Natural killer cell treated with Interleukin-12 subunit alpha and Interleukin-12 subunit beta and Interleukin-15 and Interleukin-18, amount 100 ng/mL, for 72 hours (primary cell): ENCODE data around the gene IL5. TPM values are rescaled to one million over a fixed set of nuclear protein-coding genes. Genes with fewer than 3 reads are reported as not detected.
"Not testable (repeated sequence)": the region's sequence is repeated elsewhere in the genome, so short reads cannot be mapped to it uniquely, and the experiment has no call there.

Experiments
- ATAC-seq, 2 donors: fragments of 150-1000 bp; cut with Tn5 transposase in 1 of 2; sonication (Bioruptor Pico), chemical (Tn5 transposase) in 1 of 2; 2 replicates each; pipeline ENCODE4 v1.10.0; 2021
- DNase-seq: peaks from one replicate; pipeline ENCODE4 v3.0.0; 2022; ENCODE audit warnings: low spot score
- H3K27ac Mint-ChIP-seq, 2 donors: 1 replicate in 1 of 2; 2 replicates in 1 of 2; pipeline ENCODE4 v1.8.0; 2022; ENCODE audit warnings: mixed read lengths in 2 of 2, mild to moderate bottlenecking in 1 of 2, moderate library complexity in 1 of 2
- H3K27me3 Mint-ChIP-seq, 2 donors: 1 replicate in 1 of 2; 2 replicates in 1 of 2; pipeline ENCODE4 v1.8.0; 2022; ENCODE audit warnings: mixed read lengths in 2 of 2
- H3K36me3 Mint-ChIP-seq: one replicate; pipeline ENCODE4 v1.8.0; 2022; ENCODE audit warnings: mixed read lengths
- H3K4me1 Mint-ChIP-seq, 2 donors: 1 replicate in 1 of 2; 2 replicates in 1 of 2; pipeline ENCODE4 v1.8.0; 2022; ENCODE audit warnings: low read depth in 2 of 2, mixed read lengths in 2 of 2, mild to moderate bottlenecking in 1 of 2
- H3K4me3 Mint-ChIP-seq: one replicate; pipeline ENCODE4 v1.8.0; 2022; ENCODE audit warnings: mixed read lengths
- H3K9me3 Mint-ChIP-seq: 2 replicates; pipeline ENCODE4 v1.8.0; 2022; ENCODE audit warnings: mixed read lengths
- total RNA-seq, 2 donors: library from RNA; stranded (reverse); gene quantifications; one replicate each; pipeline ENCODE4 v1.2.3, GENCODE V29; 2022

The IL5 gene
- 1 to 10 TPM; 7.2 to 9.5 TPM for total RNA-seq

DNA sequence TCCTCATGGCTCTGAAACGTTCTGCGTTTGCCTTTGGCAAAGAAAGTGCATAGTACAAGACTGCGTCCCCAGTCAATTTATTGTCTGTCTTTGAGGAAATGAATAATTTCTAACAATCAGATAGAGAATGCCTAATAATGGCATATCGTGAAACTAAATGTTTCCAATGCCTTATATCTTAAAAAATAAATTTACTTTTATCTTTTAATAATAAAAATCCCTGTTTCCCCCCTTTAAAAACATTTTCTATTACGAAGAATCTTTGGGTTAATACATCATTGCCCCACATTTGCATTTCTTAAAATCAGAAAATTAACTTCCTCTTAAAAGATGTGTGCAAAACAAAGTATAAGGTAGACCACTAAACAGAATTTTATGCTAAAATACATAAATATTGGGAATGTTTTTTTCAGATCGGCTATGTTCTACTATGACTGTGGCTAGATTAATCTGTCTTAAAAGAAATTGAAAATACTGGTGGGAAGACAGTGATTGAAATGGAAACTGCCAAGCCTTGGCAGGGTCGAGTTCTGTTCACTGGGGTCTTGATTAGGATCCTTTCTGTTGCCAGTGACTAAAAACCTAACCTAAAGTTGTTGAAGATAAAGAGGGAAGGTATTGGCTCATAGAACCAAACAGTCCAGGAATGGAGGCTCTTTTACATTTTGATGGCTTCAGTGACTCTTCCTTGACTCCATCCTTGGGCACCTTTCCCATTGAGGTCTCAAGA is at the start of gene IL5:
Gene IL5, minus strand, starts transcription at position 51 of the 730 bp plus-strand sequence. Its CDS starts 44 bp downstream, at position 7.
- peak within 1 kb of the TSS; percentile 63 to 67 for H3K27ac Mint-ChIP-seq
- H3K9me3 Mint-ChIP-seq: no peaks in the 10 kb centered on the region
- DNase-seq: no peak
- peaks cover 14 to 20% of the 10 kb centered on the region in 2 donors for H3K4me1 Mint-ChIP-seq
- no peaks in the 10 kb centered on the region for H3K36me3 Mint-ChIP-seq
- peak in 1 of 2 donors; percentile 51 for ATAC-seq
- peak within 1 kb of the TSS; percentile 60 for H3K4me3 Mint-ChIP-seq
- no peaks in the 10 kb centered on the region for H3K27me3 Mint-ChIP-seq

DNA sequence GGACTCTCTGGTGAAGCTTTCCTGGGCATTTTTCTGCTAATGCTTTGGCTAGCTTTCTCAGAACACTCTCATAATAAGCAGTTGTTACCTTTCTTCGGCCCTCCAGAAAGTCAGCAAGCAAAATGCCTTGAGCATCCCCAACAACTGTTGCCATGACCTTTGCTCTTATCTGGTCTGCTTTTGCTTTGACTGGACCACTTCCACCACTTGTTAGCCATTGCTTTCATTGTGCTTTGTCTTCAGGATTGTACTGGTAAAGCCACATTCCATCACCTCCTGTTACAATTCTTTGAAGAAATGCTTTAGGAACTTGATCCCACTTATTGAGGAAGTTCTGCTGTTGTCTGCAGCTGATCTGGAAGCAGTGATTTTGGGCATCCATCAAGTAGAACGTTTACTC is 49.2 kb upstream of the IL5 start:
- Mint-ChIP-seq H3K27ac (no peak overlapping the region), H3K36me3 (peaks cover 39% of the 10 kb centered on the region), H3K9me3 (no peaks in the 10 kb centered on the region), H3K27me3 (no peaks in the 10 kb centered on the region), H3K4me1 (peaks cover 3 to 11% of the 10 kb centered on the region in 2 donors), H3K4me3 (no peak overlapping the region)
- ATAC-seq: no peak
- DNase-seq: no peak

DNA sequence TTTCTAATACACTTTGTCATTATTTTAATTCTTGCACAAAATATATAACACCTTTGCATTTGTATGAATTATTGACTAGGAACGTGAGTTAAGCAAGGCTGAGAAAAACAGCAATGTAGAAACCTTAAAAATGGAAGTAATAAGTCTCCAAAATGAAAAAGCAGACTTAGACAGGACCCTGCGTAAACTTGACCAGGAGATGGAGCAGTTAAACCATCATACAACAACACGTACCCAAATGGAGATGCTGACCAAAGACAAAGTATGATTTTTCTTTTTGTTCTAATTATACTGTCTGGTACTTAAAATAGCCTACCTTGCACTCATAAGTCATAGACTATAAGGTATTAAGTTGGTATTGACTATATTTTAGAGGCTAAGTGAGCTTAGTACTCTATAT is 47.8 kb upstream of the IL5 start:
- peaks cover 31% of the 10 kb centered on the region for H3K36me3 Mint-ChIP-seq
- no peaks in the 10 kb centered on the region for H3K9me3 Mint-ChIP-seq
- H3K27ac Mint-ChIP-seq: no peak overlapping the region
- H3K4me3 Mint-ChIP-seq: no peak overlapping the region
- H3K4me1 Mint-ChIP-seq: peaks cover 4 to 8% of the 10 kb centered on the region in 2 donors
- H3K27me3 Mint-ChIP-seq: no peaks in the 10 kb centered on the region
- ATAC-seq (no peak), DNase-seq (no peak)

DNA sequence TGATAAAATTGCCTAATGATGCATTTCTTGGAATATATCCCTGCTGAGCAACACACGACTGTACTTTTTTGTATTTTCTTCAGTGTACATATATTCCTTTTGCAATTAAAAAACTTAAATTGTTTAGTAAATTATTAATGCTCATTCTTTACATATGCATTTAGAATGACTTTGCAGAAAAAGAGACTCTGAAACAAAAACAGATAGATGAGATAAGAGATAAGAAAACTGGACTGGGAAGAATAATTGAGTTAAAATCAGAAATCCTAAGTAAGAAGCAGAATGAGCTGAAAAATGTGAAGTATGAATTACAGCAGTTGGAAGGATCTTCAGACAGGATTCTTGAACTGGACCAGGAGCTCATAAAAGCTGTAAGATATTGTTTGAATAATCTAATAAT is 46.1 kb upstream of the IL5 start:
- Mint-ChIP-seq H3K36me3 (peaks cover 31% of the 10 kb centered on the region), H3K27ac (no peak overlapping the region), H3K27me3 (no peaks in the 10 kb centered on the region), H3K4me3 (no peak overlapping the region), H3K9me3 (no peaks in the 10 kb centered on the region), H3K4me1 (peaks cover 6 to 10% of the 10 kb centered on the region in 2 donors)
- DNase-seq: no peak
- no peak for ATAC-seq

DNA sequence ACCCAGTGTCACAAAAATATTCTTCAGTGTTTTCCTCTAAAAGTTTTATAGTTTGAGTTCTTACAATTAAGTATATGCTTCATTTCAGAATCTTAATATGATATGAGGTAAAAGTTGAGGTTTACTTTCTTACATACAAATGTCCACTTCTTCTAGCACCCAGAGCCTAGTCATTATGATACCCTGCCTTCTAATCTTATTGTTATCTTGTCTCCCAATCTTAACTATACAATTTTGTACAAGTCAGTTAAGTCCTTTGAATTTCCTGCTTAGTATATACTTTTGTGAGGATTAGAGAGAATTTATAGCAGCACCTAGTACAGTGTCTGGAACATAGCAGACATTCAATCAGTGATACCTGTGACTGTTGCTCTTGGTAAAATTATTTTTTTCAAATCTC is 42.7 kb upstream of the IL5 start:
- H3K36me3 Mint-ChIP-seq: peaks cover 26% of the 10 kb centered on the region
- H3K4me1 Mint-ChIP-seq: peaks cover 5 to 9% of the 10 kb centered on the region in 2 donors
- no peak for DNase-seq
- no peak overlapping the region for H3K27ac Mint-ChIP-seq
- H3K9me3 Mint-ChIP-seq: no peaks in the 10 kb centered on the region
- no peak overlapping the region for H3K4me3 Mint-ChIP-seq
- no peak for ATAC-seq
- H3K27me3 Mint-ChIP-seq: no peaks in the 10 kb centered on the region

DNA sequence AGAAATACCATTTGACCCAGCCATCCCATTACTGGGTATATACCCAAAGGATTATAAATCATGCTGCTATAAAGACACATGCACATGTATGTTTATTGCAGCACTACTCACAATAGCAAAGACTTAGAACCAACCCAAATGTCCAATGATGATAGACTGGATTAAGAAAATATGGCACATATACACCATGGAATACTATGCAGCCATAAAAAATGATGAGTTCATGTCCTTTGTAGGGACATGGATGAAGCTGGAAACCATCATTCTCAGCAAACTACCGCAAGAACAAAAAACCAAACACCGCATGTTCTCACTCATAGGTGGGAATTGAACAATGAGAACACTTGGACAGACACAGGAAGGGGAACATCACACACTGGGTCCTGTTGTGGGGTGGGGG is 41.2 kb upstream of the IL5 start:
- peaks cover 26% of the 10 kb centered on the region for H3K36me3 Mint-ChIP-seq
- H3K4me1 Mint-ChIP-seq: not testable (repeated sequence)

DNA sequence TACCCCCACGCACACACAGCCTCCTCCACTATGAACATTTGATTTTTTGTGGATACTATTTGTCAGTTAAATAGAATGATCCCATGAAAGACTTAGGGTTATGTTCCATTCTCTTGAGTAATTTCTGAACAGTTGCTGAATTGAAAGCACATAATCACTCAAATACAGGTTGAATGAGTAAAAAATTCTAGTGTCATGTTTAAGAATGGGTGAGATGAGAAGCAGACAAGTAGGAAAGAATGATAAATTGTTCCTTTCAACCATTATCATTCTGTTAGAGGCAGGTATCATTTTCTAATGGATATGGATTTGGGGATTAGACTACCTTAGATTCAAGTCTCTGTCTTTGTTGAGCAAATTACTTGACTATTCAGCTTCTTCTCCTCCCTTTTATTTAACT is 32.8 kb upstream of the IL5 start:
- peak overlapping the region in 1 of 2 donors; percentile 17 for H3K27ac Mint-ChIP-seq
- H3K4me1 Mint-ChIP-seq: peaks cover 12 to 14% of the 10 kb centered on the region in 2 donors
- H3K27me3 Mint-ChIP-seq: no peaks in the 10 kb centered on the region
- ATAC-seq: no peak
- H3K36me3 Mint-ChIP-seq: peaks cover 28% of the 10 kb centered on the region
- DNase-seq: no peak
- H3K9me3 Mint-ChIP-seq: peaks cover 2% of the 10 kb centered on the region
- no peak overlapping the region for H3K4me3 Mint-ChIP-seq

More for the DNA sequence above, 41.2 kb upstream of the IL5 start:
- DNase-seq, ATAC-seq, H3K27ac Mint-ChIP-seq, H3K27me3 Mint-ChIP-seq, H3K9me3 Mint-ChIP-seq, H3K4me3 Mint-ChIP-seq: not testable (repeated sequence)

DNA sequence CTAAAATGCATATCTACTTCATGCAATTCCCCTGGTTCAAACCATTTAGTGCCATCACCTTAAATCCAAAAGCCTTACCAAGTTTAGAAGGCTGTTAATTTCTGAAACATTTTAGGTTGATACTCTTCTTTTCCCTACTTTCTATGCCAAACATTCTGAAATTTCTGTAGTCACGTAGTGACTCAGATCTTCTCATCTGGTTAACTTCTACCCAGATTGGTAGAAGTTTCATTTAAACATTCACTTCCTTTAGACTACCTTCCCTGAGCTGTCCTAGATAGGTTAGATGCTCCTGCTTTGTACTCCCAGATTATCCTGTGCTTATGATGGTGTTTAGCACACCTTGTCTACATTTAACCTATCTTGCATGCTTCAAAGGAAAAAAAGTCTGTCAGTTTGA is 23.3 kb upstream of the IL5 start:
- no peaks in the 10 kb centered on the region for H3K27me3 Mint-ChIP-seq
- peak overlapping the region; percentile 74 for H3K4me3 Mint-ChIP-seq
- peaks cover 26 to 37% of the 10 kb centered on the region in 2 donors for H3K4me1 Mint-ChIP-seq
- ATAC-seq: peak in 1 of 2 donors; percentile 71
- H3K36me3 Mint-ChIP-seq: peaks cover 28% of the 10 kb centered on the region
- H3K27ac Mint-ChIP-seq: peak overlapping the region; percentile 27 to 50
- DNase-seq: no peak
- peaks cover 4% of the 10 kb centered on the region for H3K9me3 Mint-ChIP-seq

DNA sequence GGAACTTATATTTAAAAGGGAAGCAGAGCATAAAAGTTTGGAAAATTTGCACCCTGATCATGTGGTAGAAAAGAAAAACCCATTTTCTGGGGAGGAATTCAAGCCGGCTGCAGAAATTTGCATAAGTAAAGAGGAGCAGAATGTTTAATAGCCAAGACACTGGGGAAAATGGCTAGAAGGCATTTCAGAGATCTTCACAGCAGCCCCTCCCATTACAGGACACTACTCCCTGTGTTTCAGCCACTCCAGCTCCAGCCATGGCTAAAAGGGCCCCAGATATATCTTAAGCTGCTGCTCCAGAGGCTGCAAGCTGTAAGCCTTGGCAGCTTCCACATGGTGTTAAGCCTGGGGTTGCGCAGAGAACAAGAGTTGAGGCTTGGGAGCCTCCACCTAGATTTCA is 21.2 kb upstream of the IL5 start:
- not testable (repeated sequence) for H3K4me3 Mint-ChIP-seq, H3K27me3 Mint-ChIP-seq, ATAC-seq, H3K27ac Mint-ChIP-seq, H3K9me3 Mint-ChIP-seq, DNase-seq
- Mint-ChIP-seq H3K4me1 (peaks cover 19 to 28% of the 10 kb centered on the region in 2 donors), H3K36me3 (peaks cover 22% of the 10 kb centered on the region)

DNA sequence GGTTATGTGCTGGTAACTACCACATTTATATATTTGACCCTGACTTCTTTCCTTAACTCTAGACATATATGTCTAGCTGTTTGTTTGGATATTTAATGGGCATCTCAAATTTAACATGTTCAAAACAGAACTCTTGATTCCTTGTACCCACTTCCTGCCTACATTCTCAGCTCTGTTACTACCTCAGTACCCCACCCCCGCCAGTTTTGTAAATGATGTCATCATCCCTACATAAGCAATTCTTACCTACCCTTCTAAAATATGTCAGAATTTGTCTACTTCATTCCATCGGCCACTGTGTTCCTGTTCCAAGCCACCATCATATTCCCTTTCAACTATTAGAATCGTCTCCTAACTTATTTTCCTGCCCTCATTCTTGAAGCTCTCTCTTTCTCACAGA is 18.3 kb upstream of the IL5 start:
- DNase-seq: no peak
- ATAC-seq: no peak
- H3K9me3 Mint-ChIP-seq: peaks cover 2% of the 10 kb centered on the region
- peaks cover 20 to 30% of the 10 kb centered on the region in 2 donors for H3K4me1 Mint-ChIP-seq
- H3K27ac Mint-ChIP-seq: no peak overlapping the region
- no peak overlapping the region for H3K4me3 Mint-ChIP-seq
- peaks cover 13% of the 10 kb centered on the region for H3K36me3 Mint-ChIP-seq
- H3K27me3 Mint-ChIP-seq: no peaks in the 10 kb centered on the region

DNA sequence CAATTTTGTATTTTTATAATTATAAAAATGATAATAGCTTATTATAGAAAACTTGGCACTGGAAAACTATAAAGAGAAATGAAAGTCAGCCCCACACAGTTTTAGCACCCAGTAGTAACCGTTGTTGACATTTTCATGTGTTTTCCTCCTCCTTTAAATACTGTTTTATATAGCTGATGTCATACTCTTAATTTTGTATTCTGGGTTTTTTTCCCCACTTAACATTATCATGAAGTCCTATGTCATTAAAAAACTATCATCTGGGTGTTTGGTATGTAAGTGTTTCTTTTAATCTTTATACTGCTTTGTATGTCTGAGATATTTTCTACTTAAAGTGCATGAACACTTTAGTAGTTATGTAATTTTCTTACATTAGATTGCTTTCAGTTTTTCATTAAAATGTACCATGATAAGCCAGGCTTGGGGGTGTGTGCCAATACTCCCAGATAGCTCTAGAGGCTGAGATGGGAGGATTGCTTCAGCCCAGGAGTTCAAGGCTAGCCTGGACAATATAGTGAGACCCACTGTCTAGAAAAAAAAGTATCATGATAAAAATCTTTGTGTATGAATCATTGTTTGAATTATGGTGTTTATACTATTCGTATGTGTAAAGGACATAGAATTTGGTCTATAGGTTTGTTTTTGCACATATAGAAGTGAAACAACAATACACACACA is 16.2 kb upstream of the IL5 start:
- DNase-seq (no peak), ATAC-seq (no peak)
- Mint-ChIP-seq H3K36me3 (no peaks in the 10 kb centered on the region), H3K27ac (no peak overlapping the region), H3K9me3 (no peaks in the 10 kb centered on the region), H3K4me3 (peak overlapping the region; percentile 74), H3K4me1 (peaks cover 21 to 23% of the 10 kb centered on the region in 2 donors), H3K27me3 (no peaks in the 10 kb centered on the region)

DNA sequence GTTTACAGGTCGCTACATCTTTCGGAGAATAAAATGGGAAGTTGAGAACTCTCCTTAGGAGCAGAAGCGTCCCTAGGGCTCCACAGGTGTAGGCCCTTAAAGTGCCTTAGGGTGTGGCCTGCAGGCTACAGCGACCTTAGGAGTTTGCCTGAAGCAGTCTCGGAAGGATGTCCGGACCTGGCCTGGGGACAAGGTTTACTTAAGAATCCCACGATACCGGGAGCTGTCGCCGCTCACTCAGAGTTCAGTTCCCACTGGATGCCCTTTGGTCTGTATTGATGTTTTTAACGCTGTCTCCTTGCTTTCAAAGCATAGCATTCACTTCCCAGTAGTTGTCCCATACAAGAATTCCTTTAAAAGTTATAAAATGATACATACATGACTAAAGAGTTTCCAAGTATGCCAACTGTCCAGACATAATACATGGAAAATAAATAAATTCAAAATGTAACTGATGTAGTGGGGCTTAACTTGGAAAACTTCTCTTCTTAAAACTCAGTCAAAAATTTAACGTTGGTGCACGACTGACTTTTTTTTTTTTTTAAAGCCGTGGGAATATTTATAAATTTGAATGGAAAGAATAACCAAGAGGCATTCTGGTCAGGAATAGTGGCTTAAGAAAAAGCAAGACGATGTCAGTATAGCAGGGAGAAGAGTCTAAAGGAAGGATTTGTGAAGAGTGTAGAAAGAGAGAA is 14.3 kb upstream of the IL5 start:
- Mint-ChIP-seq H3K27ac (peak overlapping the region; percentile 94 to 96), H3K36me3 (no peaks in the 10 kb centered on the region), H3K4me3 (peak overlapping the region; percentile 86), H3K4me1 (peaks cover 21 to 23% of the 10 kb centered on the region in 2 donors), H3K9me3 (no peaks in the 10 kb centered on the region), H3K27me3 (no peaks in the 10 kb centered on the region)
- ATAC-seq (peak in 1 of 2 donors; percentile 41), DNase-seq (no peak)

DNA sequence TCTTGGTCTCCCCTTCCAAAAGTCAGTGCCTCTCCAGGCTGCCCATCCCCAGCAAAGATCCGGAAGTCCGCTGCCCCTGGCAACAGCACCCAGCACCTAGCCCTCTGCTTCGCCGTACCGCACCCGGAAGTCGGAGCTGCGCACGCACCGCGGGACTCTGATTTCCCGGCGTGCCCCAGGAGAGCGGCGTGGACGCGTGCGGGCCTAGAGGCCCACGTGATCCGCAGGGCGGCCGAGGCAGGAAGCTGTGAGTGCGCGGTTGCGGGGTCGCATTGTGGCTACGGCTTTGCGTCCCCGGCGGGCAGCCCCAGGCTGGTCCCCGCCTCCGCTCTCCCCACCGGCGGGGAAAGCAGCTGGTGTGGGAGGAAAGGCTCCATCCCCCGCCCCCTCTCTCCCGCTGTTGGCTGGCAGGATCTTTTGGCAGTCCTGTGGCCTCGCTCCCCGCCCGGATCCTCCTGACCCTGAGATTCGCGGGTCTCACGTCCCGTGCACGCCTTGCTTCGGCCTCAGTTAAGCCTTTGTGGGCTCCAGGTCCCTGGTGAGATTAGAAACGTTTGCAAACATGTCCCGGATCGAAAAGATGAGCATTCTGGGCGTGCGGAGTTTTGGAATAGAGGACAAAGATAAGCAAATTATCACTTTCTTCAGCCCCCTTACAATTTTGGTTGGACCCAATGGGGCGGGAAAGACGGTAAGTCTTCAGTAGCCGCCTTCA is 13.6 kb upstream of the IL5 start, which contains the start of gene RAD50:
Gene RAD50, plus strand, starts transcription at position 215 of the 715 bp plus-strand sequence. Its CDS starts 348 bp downstream, at position 563.
- H3K36me3 Mint-ChIP-seq: no peaks in the 10 kb centered on the region
- peaks cover 21 to 23% of the 10 kb centered on the region in 2 donors for H3K4me1 Mint-ChIP-seq
- H3K27ac Mint-ChIP-seq: peak within 1 kb of the TSS; percentile 94 to 96
- ATAC-seq: peak; percentile 97 to 98
- peak; percentile 98 for DNase-seq
- H3K4me3 Mint-ChIP-seq: peak within 1 kb of the TSS; percentile 86
- no peaks in the 10 kb centered on the region for H3K27me3 Mint-ChIP-seq
- H3K9me3 Mint-ChIP-seq: no peaks in the 10 kb centered on the region
